Activated CD4-positive, CD25-positive, alpha-beta regulatory T cell treated with anti-CD3 and anti-CD28 coated beads, Interleukin-2, amount 50 U/mL, for 16 hours (primary cell): ENCODE results near the gene TIMMDC1.
"Not testable (repeated sequence)": the region's sequence is repeated elsewhere in the genome, so short reads cannot be mapped to it uniquely, and the experiment has no call there.

Source experiments
- DNase-seq: peaks from one replicate; pipeline ENCODE4 v3.0.0-alpha.2; 2020; ENCODE audit warnings: low read depth, low spot score

TIMMDC1 gene

GRCh38 chr3:119555929-119556328 lies 57.6 kb downstream of the TIMMDC1 start:
- DNase-seq: no peak

- no peak for DNase-seq
Observed at GRCh38 chr3:119557192-119557876, 59.0 kb downstream of the TIMMDC1 start.

GRCh38 chr3:119557877-119558269 lies 59.5 kb downstream of the TIMMDC1 start:
- no peak for DNase-seq

- DNase-seq: no peak
Observed at GRCh38 chr3:119558626-119559317, 60.4 kb downstream of the TIMMDC1 start.

- DNase-seq: peak; percentile 48
Observed at GRCh38 chr3:119559441-119559963, 61.2 kb downstream of the TIMMDC1 start, which contains the start of gene CD80. TSS of gene CD80 (minus strand) at chr3:119559614. CDS start at chr3:119557728, 1,886 bp downstream.

GRCh38 chr3:119560160-119560559 lies 61.8 kb downstream of the TIMMDC1 start:
- no peak for DNase-seq

- no peak for DNase-seq
Observed at GRCh38 chr3:119562307-119562961, 64.1 kb downstream of the TIMMDC1 start.

- DNase-seq: not testable (repeated sequence)
Observed at GRCh38 chr3:119563334-119563733, 65.0 kb downstream of the TIMMDC1 start.

- DNase-seq: no peak
Observed at GRCh38 chr3:119569156-119569555, 70.8 kb downstream of the TIMMDC1 start.

GRCh38 chr3:119570229-119570628 lies 71.9 kb downstream of the TIMMDC1 start:
- DNase-seq: no peak

GRCh38 chr3:119571230-119571629 lies 72.9 kb downstream of the TIMMDC1 start:
- DNase-seq: no peak

- no peak for DNase-seq
Observed at GRCh38 chr3:119571688-119572087, 73.3 kb downstream of the TIMMDC1 start.
